GM18526 (cell line): ENCODE measurements around the gene FCSK.

ENCODE experiments used
- POLR2A ChIP-seq: IDR thresholded peaks from 3 replicates; pipeline ENCODE4 v1.6.1; 2011; ENCODE audit not compliant: insufficient read length; ENCODE audit errors: extremely low read depth

The FCSK gene

GRCh38 chr16:70522216-70523075 is 68.1 kb downstream of the FCSK start:
- no peak for TF ChIP-seq POLR2A

GRCh38 chr16:70523076-70523742 is 68.8 kb downstream of the FCSK start, which contains the start of gene COG4:
COG4 (minus strand) TSS chr16:70523554; CDS start chr16:70523543, 11 bp downstream.
- peak; percentile 92 for TF ChIP-seq POLR2A

GRCh38 chr16:70523743-70524398 is 69.5 kb downstream of the FCSK start, which contains the start of gene SF3B3:
SF3B3 (plus strand) TSS chr16:70523816; CDS start chr16:70526657, 2,841 bp downstream.
- TF ChIP-seq POLR2A = peak; percentile 70

DNA sequence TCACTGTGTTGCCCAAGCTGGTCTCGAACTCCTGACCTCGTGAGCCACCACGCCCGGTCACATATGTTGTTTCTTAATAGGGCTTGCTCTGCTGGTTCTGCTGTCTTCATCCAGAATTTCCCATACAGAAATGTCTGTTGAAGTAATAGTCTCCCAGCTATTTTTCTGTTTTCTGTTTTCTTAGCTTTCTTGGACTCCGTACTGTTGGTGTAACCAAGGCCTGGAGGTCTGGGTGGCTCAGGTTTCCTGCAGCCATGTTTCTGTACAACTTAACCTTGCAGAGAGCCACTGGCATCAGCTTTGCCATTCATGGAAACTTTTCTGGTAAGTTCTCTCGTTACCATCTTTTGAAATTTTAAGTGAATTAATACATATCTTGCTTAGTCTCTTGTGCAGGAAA is 72.0 kb downstream of the FCSK start:
- no peak for TF ChIP-seq POLR2A

- TF ChIP-seq POLR2A = no peak
Measured at GRCh38 chr16:70527315-70527996, 73.1 kb downstream of the FCSK start.

DNA sequence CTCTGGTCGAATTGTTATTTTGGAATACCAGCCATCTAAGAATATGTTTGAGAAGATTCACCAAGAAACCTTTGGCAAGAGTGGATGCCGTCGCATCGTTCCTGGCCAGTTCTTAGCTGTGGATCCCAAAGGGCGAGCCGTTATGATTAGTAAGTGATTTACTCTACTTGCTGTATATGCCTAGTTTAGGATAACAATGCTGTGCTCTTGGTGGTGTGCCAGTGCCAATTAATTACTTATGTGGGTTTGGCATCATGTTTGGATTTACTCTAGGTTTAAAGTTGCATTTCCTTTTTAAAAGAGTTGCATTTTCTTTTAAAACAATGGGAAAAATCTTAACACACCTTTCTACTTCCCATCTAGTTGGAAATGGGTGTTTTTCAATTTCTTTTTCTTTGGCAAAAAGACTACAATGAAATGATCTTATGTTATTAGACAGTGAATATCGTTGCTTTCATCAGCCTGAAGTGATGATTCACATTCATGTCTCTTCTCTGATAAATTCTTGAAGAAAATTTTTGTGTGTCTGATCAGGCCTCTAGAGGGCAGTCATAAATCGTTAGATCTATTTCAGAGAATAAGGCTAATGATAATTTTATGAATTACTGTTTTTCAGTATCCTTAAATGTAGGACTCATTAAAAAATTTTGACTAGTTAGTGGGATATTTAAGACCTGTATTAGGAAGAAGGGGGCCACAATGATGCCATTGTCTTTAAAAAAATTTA is 74.8 kb downstream of the FCSK start:
- no peak for TF ChIP-seq POLR2A
